ENCODE data around the gene PSMD11.
"Not testable (repeated sequence)": the region's sequence is repeated elsewhere in the genome, so short reads cannot be mapped to it uniquely, and the experiment has no call there.

Gene PSMD11

GRCh38 chr17:32523827-32524552 lies 79.7 kb downstream of the PSMD11 start:
- no peak for TF ChIP-seq CTCF (IDR thresholded peaks at IDR 0.05; ENCODE audit: low read depth, low read length)
- no peak overlapping the region for H3K4me3 ChIP-seq (replicated peaks in 1 of 2; ENCODE audit: low read depth in 2 of 2, low read length in 2 of 2)
- DNase-seq (ENCODE audit: low read depth in 2 of 2) = no peak

GRCh38 chr17:32524553-32524880 lies 80.2 kb downstream of the PSMD11 start:
- not testable (repeated sequence) for H3K4me3 ChIP-seq (replicated peaks in 1 of 2; ENCODE audit: low read depth in 2 of 2, low read length in 2 of 2); DNase-seq (ENCODE audit: low read depth in 2 of 2)

- peak; percentile 33 to 41 for DNase-seq (ENCODE audit: low read depth in 2 of 2)
- no peak overlapping the region for H3K4me3 ChIP-seq (replicated peaks in 1 of 2; ENCODE audit: low read depth in 2 of 2, low read length in 2 of 2)
- no peak for TF ChIP-seq CTCF (IDR thresholded peaks at IDR 0.05; ENCODE audit: low read depth, low read length)
These were observed 80.8 kb downstream of the PSMD11 start for GRCh38 chr17:32525122-32525521.

- DNase-seq (ENCODE audit: low read depth in 2 of 2) = no peak
- no peak for TF ChIP-seq CTCF (IDR thresholded peaks at IDR 0.05; ENCODE audit: low read depth, low read length)
- H3K4me3 ChIP-seq (replicated peaks in 1 of 2; ENCODE audit: low read depth in 2 of 2, low read length in 2 of 2) = no peak overlapping the region
These were observed 82.8 kb downstream of the PSMD11 start for GRCh38 chr17:32527146-32527545.

GRCh38 chr17:32528825-32529224 lies 84.5 kb downstream of the PSMD11 start:
- H3K4me3 ChIP-seq (replicated peaks in 1 of 2; ENCODE audit: low read depth in 2 of 2, low read length in 2 of 2) = no peak overlapping the region
- no peak for TF ChIP-seq CTCF (IDR thresholded peaks at IDR 0.05; ENCODE audit: low read depth, low read length)
- no peak for DNase-seq (ENCODE audit: low read depth in 2 of 2)

- DNase-seq (ENCODE audit: low read depth in 2 of 2) = peak; percentile 14 to 68
- no peak for TF ChIP-seq CTCF (IDR thresholded peaks at IDR 0.05; ENCODE audit: low read depth, low read length)
- H3K4me3 ChIP-seq (replicated peaks in 1 of 2; ENCODE audit: low read depth in 2 of 2, low read length in 2 of 2) = no peak overlapping the region
These were observed 85.3 kb downstream of the PSMD11 start for GRCh38 chr17:32529604-32530003.
